H1 (cell line): ENCODE data around the gene PRTN3. TPM values are rescaled to one million over a fixed set of nuclear protein-coding genes. Genes with fewer than 3 reads are reported as not detected.

Experiments
- CTCF ChIA-PET: fragments of 300-600 bp; sonication (Branson Sonifier 250); formaldehyde crosslinking; loops from one replicate; lab custom pipeline; 2021; ENCODE audit not compliant: partially characterized antibody; lab: Charles Lee
- POLR2A ChIA-PET: fragments of 300-600 bp; sonication (Branson Sonifier 250); formaldehyde crosslinking; loops from one replicate; lab custom pipeline; 2021; ENCODE audit warnings: inconsistent platforms; ENCODE audit not compliant: partially characterized antibody; lab: Charles Lee
- DNase-seq, 2 experiments: peaks; one replicate each; pipeline versions ENCODE4 v3.0.0 to v3.0.0-alpha.2; 2010 to 2022; ENCODE audit warnings: low spot score in 2 of 2, low read depth in 1 of 2, mixed read lengths in 1 of 2
- FAIRE-seq: peaks from 2 replicates; lab custom pipeline; 2011; peaks lifted over from hg19 to GRCh38; lab: Jason Lieb, UNC
- H2AFZ ChIP-seq: 2 replicates; pipeline ENCODE4 v1.8.1; 2012; ENCODE audit warnings: low read length, inconsistent platforms
- H2AK5ac ChIP-seq: 2 replicates; pipeline ENCODE4 v1.6.1; 2013; ENCODE audit warnings: low read depth, low read length
- H2BK120ac ChIP-seq: replicated peaks from 2 replicates; pipeline ENCODE3; 2013; ENCODE audit warnings: low read depth, low read length, inconsistent platforms
- H2BK12ac ChIP-seq: 2 replicates; pipeline ENCODE4 v1.6.1; 2013; ENCODE audit warnings: low read depth, low read length
- H2BK15ac ChIP-seq: 2 replicates; pipeline ENCODE4 v1.6.1; 2013; ENCODE audit warnings: low read length
- H2BK20ac ChIP-seq: 2 replicates; pipeline ENCODE4 v1.6.1; 2013; ENCODE audit warnings: low read length
- H2BK5ac ChIP-seq: 2 replicates; pipeline ENCODE4 v1.6.1; 2013; ENCODE audit warnings: low read depth, low read length
- H3K14ac ChIP-seq: 2 replicates; pipeline ENCODE4 v1.6.1; 2013; ENCODE audit warnings: inconsistent platforms; ENCODE audit not compliant: insufficient read length
- H3K18ac ChIP-seq: 2 replicates; pipeline ENCODE4 v1.6.1; 2013; ENCODE audit warnings: low read length; ENCODE audit errors: extremely low read depth
- H3K23ac ChIP-seq: 2 replicates; pipeline ENCODE4 v1.6.1; 2013; ENCODE audit warnings: inconsistent platforms; ENCODE audit not compliant: insufficient read length
- H3K23me2 ChIP-seq: 2 replicates; pipeline ENCODE4 v1.6.1; 2013; ENCODE audit warnings: low read depth, low read length
- H3K27ac ChIP-seq: 2 replicates; pipeline ENCODE4 v1.6.1; 2011; ENCODE audit warnings: low read depth, low read length, inconsistent platforms
- H3K27me3 ChIP-seq, 4 experiments: replicated peaks in 1 of 4; 1 replicate in 1 of 4; 2 replicates in 3 of 4; pipeline versions ENCODE4 v1.6.1 to v1.8.1; 2011 to 2013; ENCODE audit warnings: low read length in 3 of 4, mild to moderate bottlenecking in 3 of 4, inconsistent platforms in 2 of 4, mixed read lengths in 2 of 4, moderate library complexity in 1 of 4; ENCODE audit not compliant: control insufficient read depth in 3 of 4, insufficient read depth in 3 of 4; ENCODE audit errors: extremely low read depth in 1 of 4
- H3K36me3 ChIP-seq, 4 experiments: 2 replicates each; pipeline versions ENCODE4 v1.6.1 to v1.8.1; 2011 to 2013; ENCODE audit warnings: mild to moderate bottlenecking in 4 of 4, low read length in 3 of 4, moderate library complexity in 2 of 4, control low read depth in 1 of 4, inconsistent platforms in 1 of 4; ENCODE audit not compliant: insufficient read depth in 4 of 4, control insufficient read depth in 2 of 4
- H3K4ac ChIP-seq: replicated peaks from 2 replicates; pipeline ENCODE3; 2013; ENCODE audit warnings: low read length, low read depth, mixed read lengths, inconsistent platforms; ENCODE audit not compliant: insufficient read length
- H3K4me1 ChIP-seq, 4 experiments: replicated peaks in 1 of 4; 1 replicate in 1 of 4; 2 replicates in 3 of 4; pipeline versions ENCODE4 v1.6.1 to v1.8.1; 2011 to 2013; ENCODE audit warnings: low read length in 3 of 4, inconsistent platforms in 2 of 4, mixed read lengths in 1 of 4; ENCODE audit not compliant: insufficient read depth in 4 of 4, control insufficient read depth in 3 of 4
- H3K4me2 ChIP-seq, 2 experiments: 2 replicates each; pipeline versions ENCODE4 v1.6.1 to v1.8.1; 2011 to 2013; ENCODE audit warnings: low read depth in 2 of 2, low read length in 2 of 2, control low read depth in 1 of 2, inconsistent platforms in 1 of 2, mild to moderate bottlenecking in 1 of 2; ENCODE audit not compliant: insufficient read depth in 1 of 2
- H3K4me3 ChIP-seq, 4 experiments: fragments of 200-600, 300-600 bp in 1 of 4; sonication (generic), shearing (Covaris generic), sonication (Bioruptor Twin) in 1 of 4; 2 replicates each; pipeline versions ENCODE4 v1.5.1 to v1.8.1; 2011 to 2016; ENCODE audit warnings: low read length in 4 of 4, low read depth in 3 of 4, control low read depth in 2 of 4, inconsistent platforms in 2 of 4, mild to moderate bottlenecking in 2 of 4, mixed read lengths in 1 of 4, moderate library complexity in 1 of 4; ENCODE audit not compliant: insufficient read depth in 2 of 4; ENCODE audit errors: extremely low read depth in 1 of 4
- H3K56ac ChIP-seq: replicated peaks from 2 replicates; pipeline ENCODE3; 2013; ENCODE audit warnings: low read depth, mild to moderate bottlenecking, mixed read lengths, low read length, inconsistent platforms; ENCODE audit not compliant: insufficient read length
- H3K79me1 ChIP-seq: 2 replicates; pipeline ENCODE4 v1.6.1; 2013; ENCODE audit warnings: low read depth, low read length, control low read depth
- H3K79me2 ChIP-seq, 2 experiments: 2 replicates each; pipeline versions ENCODE4 v1.6.1 to v1.8.1; 2012 to 2013; ENCODE audit warnings: low read length in 2 of 2, mild to moderate bottlenecking in 2 of 2, inconsistent platforms in 1 of 2; ENCODE audit not compliant: insufficient read depth in 2 of 2, control insufficient read depth in 1 of 2
- H3K9ac ChIP-seq, 4 experiments: replicated peaks in 1 of 4; 1 replicate in 1 of 4; 2 replicates in 3 of 4; pipeline versions ENCODE4 v1.6.1 to v1.8.1; 2011 to 2013; ENCODE audit warnings: low read depth in 3 of 4, low read length in 3 of 4, control low read depth in 2 of 4, mild to moderate bottlenecking in 2 of 4, moderate library complexity in 2 of 4, inconsistent platforms in 1 of 4; ENCODE audit errors: extremely low read depth in 1 of 4
- H3K9me3 ChIP-seq, 2 experiments: 2 replicates each; pipeline versions ENCODE4 v1.6.1 to v1.8.1; 2012 to 2013; ENCODE audit warnings: mild to moderate bottlenecking in 2 of 2, moderate library complexity in 2 of 2, control low read depth in 1 of 2, inconsistent platforms in 1 of 2, low read depth in 1 of 2, low read length in 1 of 2, mixed read lengths in 1 of 2; ENCODE audit not compliant: insufficient read depth in 2 of 2
- H4K20me1 ChIP-seq, 2 experiments: replicated peaks in 1 of 2; 2 replicates each; pipeline versions ENCODE3 to v1.8.1; 2011 to 2013; ENCODE audit warnings: inconsistent platforms in 2 of 2, low read length in 2 of 2, mild to moderate bottlenecking in 1 of 2; ENCODE audit not compliant: insufficient read depth in 2 of 2, control insufficient read depth in 1 of 2
- H4K5ac ChIP-seq: 2 replicates; pipeline ENCODE4 v1.6.1; 2013; ENCODE audit warnings: low read length, low read depth, mixed read lengths, inconsistent platforms; ENCODE audit not compliant: insufficient read length
- H4K8ac ChIP-seq: 2 replicates; pipeline ENCODE4 v1.8.0; 2013; ENCODE audit warnings: mild to moderate bottlenecking, moderate library complexity, low read length, inconsistent platforms; ENCODE audit not compliant: insufficient read depth; ENCODE audit errors: extremely low read depth
- H4K91ac ChIP-seq: replicated peaks from 2 replicates; pipeline ENCODE3; 2013; ENCODE audit warnings: low read length, mixed read lengths, inconsistent platforms; ENCODE audit not compliant: insufficient read length
- BCL11A ChIP-seq, 2 experiments: IDR thresholded peaks; one replicate each; pipeline ENCODE4 v1.6.1; 2011; ENCODE audit warnings: low read depth in 2 of 2, low read length in 2 of 2, mild to moderate bottlenecking in 2 of 2
- CHD2 ChIP-seq: IDR thresholded peaks from 2 replicates; pipeline ENCODE4 v1.6.1; 2012; ENCODE audit warnings: low read length, improper control_type of control experiment
- CTBP2 ChIP-seq: IDR thresholded peaks from 2 replicates; pipeline ENCODE4 v1.7.0; 2011; ENCODE audit warnings: borderline replicate concordance, mild to moderate bottlenecking, moderate library complexity, mixed read lengths, low read length; ENCODE audit not compliant: insufficient read depth, insufficient read length
- HDAC2 ChIP-seq, 2 experiments: fragments of 300-600 bp in 1 of 2; sonication (generic) in 1 of 2; IDR thresholded peaks; 2 replicates each; pipeline ENCODE4 v1.6.1; 2011 to 2012; ENCODE audit warnings: low read depth in 2 of 2, low read length in 2 of 2, mild to moderate bottlenecking in 2 of 2, moderate library complexity in 2 of 2, borderline replicate concordance in 1 of 2, inconsistent platforms in 1 of 2
- JUN ChIP-seq: IDR thresholded peaks from 2 replicates; pipeline ENCODE4 v1.6.1; 2011; ENCODE audit warnings: low read depth, mild to moderate bottlenecking, improper control_type of control experiment, low read length
- KDM5A ChIP-seq: fragments of 200-600 bp; IDR thresholded peaks from 2 replicates; pipeline ENCODE4 v1.7.1; 2012; ENCODE audit warnings: mild to moderate bottlenecking, low read length, inconsistent platforms, mixed read lengths
- SUZ12 ChIP-seq: fragments of 200-600 bp; sonication (generic); IDR thresholded peaks from 2 replicates; pipeline ENCODE4 v1.6.1; 2012; ENCODE audit warnings: mild to moderate bottlenecking, inconsistent platforms, low read length, moderate library complexity, mixed read lengths
- USF2 ChIP-seq: IDR thresholded peaks from 2 replicates; pipeline ENCODE4 v1.6.1; 2011; ENCODE audit warnings: low read length, improper control_type of control experiment
- WGBS, 2 experiments: shearing (Covaris generic) in 1 of 2; methylation state at CpG; one replicate each; pipeline versions ENCODE4 v1.1.6 to v1.1.7; 2013 to 2015; ENCODE audit warnings: low lambda C conversion rate in 2 of 2, mixed read lengths in 2 of 2, inconsistent platforms in 1 of 2, low coverage in 1 of 2, missing lambda C conversion rate in 1 of 2; ENCODE audit not compliant: insufficient replicate concordance in 2 of 2, insufficient coverage in 1 of 2, insufficient read length in 1 of 2; ENCODE audit errors: extremely low coverage in 1 of 2, missing lambda C conversion rate in 1 of 2; 5-methylcytosine and 5-hydroxymethylcytosine counted together
- polyA plus RNA-seq, 7 experiments: library from polyadenylated mRNA; depleted of rRNA in 3 of 7; stranded (reverse) in 5 of 7; unstranded in 2 of 7; fragments of >200 nt in 5 of 7; fragments of 200-250 nt in 2 of 7; gene quantifications; 1 replicate in 5 of 7; 2 replicates in 1 of 7; 4 replicates in 1 of 7; pipeline versions ENCODE4 v1.2.1 to v1.2.3, GENCODE V29; 2011 to 2013; ENCODE audit warnings: missing spikeins in 2 of 7, mixed read lengths in 2 of 7
- total RNA-seq: library from RNA; stranded (reverse); fragmentation: NEBNext Ultra II Directional; extraction: Animal tissue kit (Norgen Biotek cat#: 25700); gene quantifications from 2 replicates; pipeline ENCODE4 v1.2.1, GENCODE V29; 2021
- TF ChIP-seq, protein P1 (sequence below): IDR thresholded peaks from 2 replicates; pipeline ENCODE4 v1.6.1; 2012; ENCODE audit warnings: inconsistent platforms

The PRTN3 gene
- total and polyA plus RNA-seq, 2 of the 8 experiments (the other 6 are each of a cell fraction or from before 2014, with no cell fraction given) = 0.39 to 2.1 TPM

DNA sequence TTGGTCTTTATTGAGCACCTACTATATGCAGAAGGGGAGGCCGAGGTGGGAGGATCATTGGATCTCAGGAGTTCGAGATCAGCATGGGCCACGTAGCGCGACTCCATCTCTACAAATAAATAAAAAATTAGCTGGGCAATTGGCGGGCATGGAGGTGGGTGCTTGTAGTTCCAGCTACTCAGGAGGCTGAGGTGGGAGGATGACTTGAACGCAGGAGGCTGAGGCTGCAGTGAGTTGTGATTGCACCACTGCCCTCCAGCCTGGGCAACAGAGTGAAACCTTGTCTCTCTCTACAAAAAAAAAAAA lies 22.5 kb downstream of the PRTN3 start:
- no peak overlapping the region for H3K14ac ChIP-seq
- peaks cover 10% of the 10 kb centered on the region; the same call in 1 of the 2 replicates for H3K23me2 ChIP-seq
- DNase-seq = no peak
- H3K27ac ChIP-seq = no peak overlapping the region
- H3K9me3 ChIP-seq = no peaks in the 10 kb centered on the region
- peaks cover 0 to 11% of the 10 kb centered on the region in 2 experiments for H4K20me1 ChIP-seq
- H3K36me3 ChIP-seq = peaks cover 0 to 5% (median 0%) of the 10 kb centered on the region in 4 experiments; a peak in 2 of 8 replicates
- no peak overlapping the region for H3K9ac ChIP-seq
- H2BK5ac ChIP-seq = no peak overlapping the region
- H3K4me3 ChIP-seq = peak overlapping the region in 2 of 4 experiments; percentile 50 to 59; a peak in 4 of 8 replicates
- no peak overlapping the region for H3K23ac ChIP-seq
- no peak overlapping the region for H2AK5ac ChIP-seq
- no peak overlapping the region for H2BK15ac ChIP-seq
- no peak overlapping the region for H2BK120ac ChIP-seq
- no peaks in the 10 kb centered on the region for H3K79me1 ChIP-seq
- 0 out of 2 replicates have a peak overlapping the region, but pooled peaks have one; percentile 50 for H2BK12ac ChIP-seq
- peaks cover 0 to 13% (median 7%) of the 10 kb centered on the region in 4 experiments; a peak in 6 of 7 replicates for H3K4me1 ChIP-seq
- no peak overlapping the region for H3K18ac ChIP-seq
- ChIA-PET CTCF (interaction anchor here (0.9 to 3.8 kb wide), 22 partner anchors 8 to 381 kb away, joined by 3 to 22 read pairs (median 6); partner anchors contain the start of gene WDR18), POLR2A (interaction anchor here (0.6 to 2.8 kb wide), 22 partner anchors 9 to 291 kb away, joined by 3 to 22 read pairs (median 4); partner anchors contain the start of genes AZU1, BSG, KISS1R and MED16)
- H4K5ac ChIP-seq = no peak overlapping the region
- H2AFZ ChIP-seq = no peak overlapping the region
- no peak overlapping the region for H3K56ac ChIP-seq
- peaks cover 9 to 25% (median 13%) of the 10 kb centered on the region in 4 experiments for H3K27me3 ChIP-seq
- peak overlapping the region; percentile 63 to 72 for H3K4me2 ChIP-seq
- peak overlapping the region; percentile 57; the same call in 1 of the 2 replicates for H4K8ac ChIP-seq
- no peak for FAIRE-seq
- no peak overlapping the region for H4K91ac ChIP-seq
- H3K79me2 ChIP-seq = no peaks in the 10 kb centered on the region
- no peak overlapping the region for H3K4ac ChIP-seq
- no peak overlapping the region for H2BK20ac ChIP-seq
- WGBS, 2 experiments = 87% methylated on average over 6 of the region's 7 CpGs; no CpG with 5 or more reads in 1 of the 2 experiments
- TF ChIP-seq BCL11A (IDR thresholded peaks at IDR 0.05; ENCODE audit: low read depth in 2 of 2, low read length in 2 of 2) (no peak), JUN (no peak), KDM5A (no peak), CTBP2 (no peak), HDAC2 (IDR thresholded peaks at IDR 0.05; ENCODE audit: borderline replicate concordance in 1 of 2, low read depth in 2 of 2, low read length in 2 of 2) (no peak), SUZ12 (no peak), USF2 (no peak), CHD2 (no peak)
- TF ChIP-seq, protein P1, sequence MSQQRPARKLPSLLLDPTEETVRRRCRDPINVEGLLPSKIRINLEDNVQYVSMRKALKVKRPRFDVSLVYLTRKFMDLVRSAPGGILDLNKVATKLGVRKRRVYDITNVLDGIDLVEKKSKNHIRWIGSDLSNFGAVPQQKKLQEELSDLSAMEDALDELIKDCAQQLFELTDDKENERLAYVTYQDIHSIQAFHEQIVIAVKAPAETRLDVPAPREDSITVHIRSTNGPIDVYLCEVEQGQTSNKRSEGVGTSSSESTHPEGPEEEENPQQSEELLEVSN = no peak
